Activated T-helper 1 cell treated with anti-CD3 and anti-CD28 coated beads, Interleukin-12 subunit alpha, Interleukin-12 subunit beta, Interleukin-2, Interleukin-4 antibody, amounts not matched to agents 30 ng/mL and 10 ng/mL and 1 ng/mL, durations not matched to agents 14 hours and 24 hours and 36 hours (primary cell): Measurements from ENCODE around the gene RUSC1. TPM values are rescaled to one million over a fixed set of nuclear protein-coding genes. Genes with fewer than 3 reads are reported as not detected.
A peak's percentile ranks its signal among the peaks of the same experiment; 100 is the strongest.

Experiments used
- DNase-seq: peaks from one replicate; pipeline ENCODE4 v3.0.0; 2021; ENCODE audit warnings: low spot score
- H3K27ac Mint-ChIP-seq: one replicate; pipeline ENCODE4 v1.8.0; 2021; ENCODE audit warnings: mild to moderate bottlenecking, mixed read lengths
- H3K27me3 Mint-ChIP-seq: one replicate; pipeline ENCODE4 v1.8.0; 2022; ENCODE audit warnings: mild to moderate bottlenecking, moderate library complexity, mixed read lengths; ENCODE audit not compliant: insufficient read depth
- H3K36me3 Mint-ChIP-seq: one replicate; pipeline ENCODE4 v1.8.0; 2021; ENCODE audit warnings: low read depth, mixed read lengths
- H3K4me1 Mint-ChIP-seq: one replicate; pipeline ENCODE4 v1.8.0; 2021; ENCODE audit warnings: low read depth, mixed read lengths
- H3K4me3 Mint-ChIP-seq: one replicate; pipeline ENCODE4 v1.8.0; 2021; ENCODE audit warnings: mild to moderate bottlenecking, moderate library complexity, mixed read lengths
- H3K9me3 Mint-ChIP-seq: one replicate; pipeline ENCODE4 v1.8.0; 2021; ENCODE audit warnings: mixed read lengths
- intact Hi-C: fragments of 100-400 bp; cut with micrococcal nuclease; formaldehyde crosslinking; loops from one replicate; pipeline ENCODE4 v1.15.1; 2024
- total RNA-seq: library from RNA; stranded (reverse); gene quantifications from 2 replicates; pipeline ENCODE4 v1.2.3, GENCODE V29; 2022

The RUSC1 gene
- total RNA-seq, 1 donor from 2014 or later: 28.7 TPM

- H3K4me1 Mint-ChIP-seq: peaks cover 9% of the 10 kb centered on the region
- H3K27me3 Mint-ChIP-seq: no peaks in the 10 kb centered on the region
- no peak overlapping the region for H3K27ac Mint-ChIP-seq
- intact Hi-C loops: loop anchor here (10.0 kb wide), 2 partner anchors 885 to 1655 kb away; partner anchors contain the start of genes ILF2, NPR1 and PMF1
- H3K36me3 Mint-ChIP-seq: peaks cover 18% of the 10 kb centered on the region
- no peaks in the 10 kb centered on the region for H3K9me3 Mint-ChIP-seq
- no peak overlapping the region for H3K4me3 Mint-ChIP-seq
- DNase-seq: no peak
Observed at GRCh38 chr1:155329980-155330598, 9.4 kb downstream of the RUSC1 start.

DNA sequence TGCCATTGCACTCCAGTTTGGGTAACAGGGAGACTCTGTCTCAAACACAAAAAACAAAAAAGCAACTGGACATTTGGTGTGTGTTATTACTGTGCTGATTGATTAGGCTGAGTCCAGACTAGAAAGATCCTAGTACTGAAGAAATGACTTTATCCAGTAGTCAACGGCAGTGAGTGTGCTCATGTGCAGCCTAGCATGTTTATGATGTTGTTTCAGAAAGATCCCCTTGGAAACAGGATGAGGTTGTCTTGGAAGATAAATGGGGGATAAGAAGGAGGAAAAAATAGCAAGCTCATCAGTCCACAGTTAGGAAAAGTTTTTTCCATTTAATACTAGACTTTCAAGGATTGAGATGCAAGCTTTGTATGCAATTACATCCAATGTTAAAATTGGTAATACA, 14.3 kb downstream of the RUSC1 start:
- Mint-ChIP-seq H3K27ac (no peak overlapping the region), H3K4me1 (no peaks in the 10 kb centered on the region), H3K27me3 (no peaks in the 10 kb centered on the region), H3K9me3 (no peaks in the 10 kb centered on the region), H3K4me3 (no peak overlapping the region), H3K36me3 (peaks cover 46% of the 10 kb centered on the region)
- DNase-seq: no peak
- intact Hi-C loops: no loop called here

DNA sequence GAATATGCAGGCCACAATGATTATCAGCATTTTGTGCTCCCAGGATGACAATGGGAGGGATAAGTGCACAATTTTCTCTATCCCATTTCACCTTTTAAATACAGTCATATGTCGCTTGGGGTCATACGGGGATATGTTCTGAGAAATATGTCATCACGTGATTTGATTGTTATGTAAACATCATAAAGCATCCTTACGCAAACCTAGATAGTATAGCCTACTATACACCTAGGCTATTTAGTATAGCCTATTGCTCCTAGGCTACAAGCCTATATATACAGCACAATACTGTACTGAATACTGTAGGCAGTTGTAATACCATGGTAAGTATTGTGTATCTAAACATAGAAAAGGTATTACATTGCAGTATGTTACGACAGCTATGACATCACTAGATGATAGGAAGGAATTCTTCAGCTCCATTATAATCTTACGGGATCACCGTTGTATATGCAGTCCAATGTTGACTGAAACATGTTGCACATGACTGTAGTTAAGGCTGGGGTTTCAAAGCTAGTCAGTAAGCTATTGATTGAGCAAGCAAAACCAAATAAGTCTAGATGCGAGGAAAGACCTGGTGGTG, 18.9 kb downstream of the RUSC1 start:
- no peaks in the 10 kb centered on the region for H3K4me1 Mint-ChIP-seq
- no peaks in the 10 kb centered on the region for H3K9me3 Mint-ChIP-seq
- peak overlapping the region; percentile 45 for H3K27ac Mint-ChIP-seq
- H3K27me3 Mint-ChIP-seq: no peaks in the 10 kb centered on the region
- intact Hi-C loops: no loop called here
- DNase-seq: no peak
- H3K36me3 Mint-ChIP-seq: peaks cover 54% of the 10 kb centered on the region
- H3K4me3 Mint-ChIP-seq: no peak overlapping the region

GRCh38 chr1:155342842-155343241, 22.1 kb downstream of the RUSC1 start:
- intact Hi-C loops: no loop called here
- H3K27ac Mint-ChIP-seq: no peak overlapping the region
- DNase-seq: no peak

DNA sequence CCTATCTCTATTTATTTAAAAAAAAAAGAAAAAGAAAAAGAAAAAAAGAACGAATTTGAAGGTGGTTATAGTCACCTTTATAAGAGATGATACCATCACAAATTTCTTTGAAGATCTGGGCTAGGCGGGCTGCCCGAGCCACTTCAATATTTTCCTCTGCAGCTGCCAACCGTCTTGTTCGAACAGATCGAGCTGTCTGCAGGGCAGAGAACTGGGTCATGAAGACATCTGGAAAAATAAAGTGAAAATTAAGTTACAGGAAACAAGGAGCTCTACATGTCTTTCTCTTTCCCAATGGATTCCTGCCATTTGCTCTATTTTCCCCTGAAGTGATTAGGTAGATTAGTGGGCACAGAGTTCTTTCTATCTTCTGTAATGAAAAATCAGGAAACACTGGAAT, 31.9 kb downstream of the RUSC1 start:
- intact Hi-C loops: no loop called here
- Mint-ChIP-seq H3K27ac (no peak overlapping the region), H3K36me3 (peaks cover 43% of the 10 kb centered on the region)

More at GRCh38 chr1:155342842-155343241, 22.1 kb downstream of the RUSC1 start:
- Mint-ChIP-seq H3K4me3 (no peak overlapping the region), H3K27me3 (no peaks in the 10 kb centered on the region), H3K36me3 (peaks cover 59% of the 10 kb centered on the region), H3K9me3 (no peaks in the 10 kb centered on the region), H3K4me1 (no peaks in the 10 kb centered on the region)

GRCh38 chr1:155360051-155360450, 39.4 kb downstream of the RUSC1 start:
- Mint-ChIP-seq H3K9me3 (no peaks in the 10 kb centered on the region), H3K4me1 (no peaks in the 10 kb centered on the region), H3K27ac (no peak overlapping the region), H3K4me3 (no peak overlapping the region), H3K36me3 (peaks cover 10% of the 10 kb centered on the region), H3K27me3 (no peaks in the 10 kb centered on the region)
- intact Hi-C loops: no loop called here
- no peak for DNase-seq

More for the DNA sequence above, 31.9 kb downstream of the RUSC1 start:
- Mint-ChIP-seq H3K4me3 (no peak overlapping the region), H3K9me3 (no peaks in the 10 kb centered on the region), H3K27me3 (no peaks in the 10 kb centered on the region), H3K4me1 (no peaks in the 10 kb centered on the region)
- no peak for DNase-seq

- no peaks in the 10 kb centered on the region for H3K27me3 Mint-ChIP-seq
- no peak overlapping the region for H3K27ac Mint-ChIP-seq
- H3K9me3 Mint-ChIP-seq: no peaks in the 10 kb centered on the region
- intact Hi-C loops: no loop called here
- H3K36me3 Mint-ChIP-seq: peaks cover 25% of the 10 kb centered on the region
- peaks cover 11% of the 10 kb centered on the region for H3K4me1 Mint-ChIP-seq
- no peak for DNase-seq
- H3K4me3 Mint-ChIP-seq: no peak overlapping the region
Observed at GRCh38 chr1:155379180-155379579, 58.5 kb downstream of the RUSC1 start.

GRCh38 chr1:155379631-155380090, 59.0 kb downstream of the RUSC1 start:
- H3K27me3 Mint-ChIP-seq: no peaks in the 10 kb centered on the region
- H3K36me3 Mint-ChIP-seq: peaks cover 28% of the 10 kb centered on the region
- no peak overlapping the region for H3K4me3 Mint-ChIP-seq
- no peak overlapping the region for H3K27ac Mint-ChIP-seq
- no peak for DNase-seq
- H3K9me3 Mint-ChIP-seq: no peaks in the 10 kb centered on the region
- intact Hi-C loops: no loop called here
- peaks cover 11% of the 10 kb centered on the region for H3K4me1 Mint-ChIP-seq

Other genes with a start within 250 kb of the RUSC1 start
- gene EFNA3, start 242.1 kb upstream of the RUSC1 start, total RNA-seq: 2.8 and 3.0 TPM in 2 replicates
- gene EFNA1, start 193.0 kb upstream of the RUSC1 start, total RNA-seq: not detected in 2 replicates
- gene SLC50A1, start 185.0 kb upstream of the RUSC1 start, total RNA-seq: 45.7 and 47.7 TPM in 2 replicates
- 43.7 and 45.1 TPM in 2 replicates for gene DPM3, start 180.4 kb upstream of the RUSC1 start, total RNA-seq
- gene KRTCAP2, start 147.6 kb upstream of the RUSC1 start, total RNA-seq: 230 and 238 TPM in 2 replicates
- gene TRIM46, start 147.0 kb upstream of the RUSC1 start, total RNA-seq: 10.2 and 12.6 TPM in 2 replicates
- 9.7 and 10.0 TPM in 2 replicates for gene THBS3, start 113.0 kb upstream of the RUSC1 start, total RNA-seq
- gene MTX1, start 112.2 kb upstream of the RUSC1 start, total RNA-seq: 61.8 and 62.3 TPM in 2 replicates
- 40.3 and 45.5 TPM in 2 replicates for gene ENTREP3, start 65.4 kb upstream of the RUSC1 start, total RNA-seq
- 147 and 168 TPM in 2 replicates for gene SCAMP3, start 58.5 kb upstream of the RUSC1 start, total RNA-seq
- gene CLK2, start 47.4 kb upstream of the RUSC1 start, total RNA-seq: 87.0 and 91.6 TPM in 2 replicates
- 2.5 and 3.3 TPM in 2 replicates for gene HCN3, start 43.4 kb upstream of the RUSC1 start, total RNA-seq
- 0.05 and 0.15 TPM in 2 replicates for gene PKLR, start 19.5 kb upstream of the RUSC1 start, total RNA-seq
- gene FDPS, start 12.0 kb upstream of the RUSC1 start, total RNA-seq: 274 and 289 TPM in 2 replicates
- 44.0 and 45.4 TPM in 2 replicates for gene ASH1L, start 241.9 kb downstream of the RUSC1 start, total RNA-seq